HEK293 (cell line): ENCODE data around the gene PRR20D.
"Not testable (repeated sequence)": the region's sequence is repeated elsewhere in the genome, so short reads cannot be mapped to it uniquely, and the experiment has no call there.

ENCODE experiments used
- CTCF ChIA-PET: fragments of 350-600 bp; formaldehyde crosslinking; extraction: SDS; loops from one replicate; lab custom pipeline; 2021; ENCODE audit warnings: antibody characterized with exemption; lab: Yijun Ruan, JAX
- POLR2A ChIA-PET: fragments of 300-600 bp; formaldehyde crosslinking; extraction: SDS; loops from one replicate; lab custom pipeline; 2020; ENCODE audit warnings: antibody characterized with exemption, inconsistent platforms; lab: Yijun Ruan, JAX
- H3K27ac ChIP-seq: fragments of 200-500 bp; sonication (Bioruptor generic); 2 replicates; pipeline ENCODE4 v1.5.1; 2014; ENCODE audit warnings: low read depth, low read length, control low read depth, inconsistent platforms; ENCODE audit errors: extremely low read depth
- H3K36me3 ChIP-seq, 2 experiments: fragments of 200-500 bp in 1 of 2; sonication (Bioruptor generic) in 1 of 2; 1 replicate in 1 of 2; 2 replicates in 1 of 2; pipeline ENCODE4 v1.5.1; 2014 to 2017; ENCODE audit warnings: inconsistent platforms in 2 of 2, low read length in 2 of 2; ENCODE audit not compliant: control insufficient read depth in 2 of 2, insufficient read depth in 1 of 2
- H3K4me1 ChIP-seq: fragments of 200-500 bp; sonication (Bioruptor generic); 2 replicates; pipeline ENCODE4 v1.5.1; 2014; ENCODE audit warnings: mild to moderate bottlenecking, low read length, inconsistent platforms; ENCODE audit not compliant: control insufficient read depth, insufficient read depth
- H3K4me3 ChIP-seq: 2 replicates; pipeline ENCODE4 v1.5.1; 2011; ENCODE audit warnings: low read depth, mild to moderate bottlenecking, control low read depth, low read length, moderate library complexity
- H3K9me3 ChIP-seq: fragments of 200-500 bp; sonication (Bioruptor generic); 2 replicates; pipeline ENCODE4 v1.5.1; 2014; ENCODE audit warnings: low read depth, low read length, inconsistent platforms; ENCODE audit not compliant: control insufficient read depth, insufficient read depth
- GLI4 ChIP-seq: fragments of 450-650 bp; formaldehyde crosslinking; IDR thresholded peaks from 2 replicates; pipeline ENCODE4 v1.5.1; 2016; ENCODE audit warnings: missing biosample characterization, missing genetic modification characterization
- KLF1 ChIP-seq: fragments of 450-650 bp; formaldehyde crosslinking; IDR thresholded peaks from 2 replicates; pipeline ENCODE4 v1.5.1; 2016; ENCODE audit warnings: missing biosample characterization, missing genetic modification characterization
- KLF8 ChIP-seq: fragments of 450-650 bp; formaldehyde crosslinking; IDR thresholded peaks from 2 replicates; pipeline ENCODE4 v1.5.1; 2016; ENCODE audit warnings: missing biosample characterization, missing genetic modification characterization
- KLF9 ChIP-seq: fragments of 450-650 bp; formaldehyde crosslinking; IDR thresholded peaks from 2 replicates; pipeline ENCODE4 v1.5.1; 2016; ENCODE audit warnings: missing biosample characterization, missing genetic modification characterization, low read depth
- MZF1 ChIP-seq: fragments of 450-650 bp; formaldehyde crosslinking; IDR thresholded peaks from 2 replicates; pipeline ENCODE4 v1.5.1; 2017; ENCODE audit warnings: missing biosample characterization, missing genetic modification characterization, borderline replicate concordance
- SP7 ChIP-seq: fragments of 450-650 bp; formaldehyde crosslinking; IDR thresholded peaks from 2 replicates; pipeline ENCODE4 v1.5.1; 2016; ENCODE audit warnings: missing biosample characterization, missing genetic modification characterization
- ZBTB17 ChIP-seq: fragments of 450-650 bp; formaldehyde crosslinking; IDR thresholded peaks from 2 replicates; pipeline ENCODE4 v1.5.1; 2016; ENCODE audit warnings: missing biosample characterization, missing genetic modification characterization
- ZBTB20 ChIP-seq: fragments of 450-650 bp; formaldehyde crosslinking; IDR thresholded peaks from 2 replicates; pipeline ENCODE4 v1.5.1; 2016; ENCODE audit warnings: missing biosample characterization, missing genetic modification characterization
- ZFHX2 ChIP-seq: fragments of 450-650 bp; formaldehyde crosslinking; conservative IDR thresholded peaks from 2 replicates; pipeline ENCODE4 v1.5.1; 2016; ENCODE audit warnings: missing biosample characterization, missing genetic modification characterization
- ZFP41 ChIP-seq: fragments of 450-650 bp; formaldehyde crosslinking; IDR thresholded peaks from 2 replicates; pipeline ENCODE4 v1.5.1; 2016; ENCODE audit warnings: missing biosample characterization, missing genetic modification characterization, borderline replicate concordance
- ZNF146 ChIP-seq: fragments of 450-650 bp; formaldehyde crosslinking; IDR thresholded peaks from 2 replicates; pipeline ENCODE4 v1.5.1; 2016; ENCODE audit warnings: missing biosample characterization, missing genetic modification characterization
- ZNF148 ChIP-seq: fragments of 450-650 bp; formaldehyde crosslinking; IDR thresholded peaks from 2 replicates; pipeline ENCODE4 v1.5.0; 2017; ENCODE audit warnings: missing biosample characterization, missing genetic modification characterization, borderline replicate concordance
- ZNF155 ChIP-seq: fragments of 450-650 bp; formaldehyde crosslinking; IDR thresholded peaks from 2 replicates; pipeline ENCODE4 v1.5.1; 2016; ENCODE audit warnings: missing biosample characterization, missing genetic modification characterization
- ZNF174 ChIP-seq: fragments of 450-650 bp; formaldehyde crosslinking; IDR thresholded peaks from 2 replicates; pipeline ENCODE4 v1.5.0; 2017; ENCODE audit warnings: missing biosample characterization, mild to moderate bottlenecking, missing genetic modification characterization
- ZNF394 ChIP-seq: fragments of 450-650 bp; formaldehyde crosslinking; IDR thresholded peaks from 2 replicates; pipeline ENCODE4 v1.5.1; 2016; ENCODE audit warnings: missing biosample characterization, missing genetic modification characterization, mild to moderate bottlenecking, moderate library complexity, borderline replicate concordance
- ZNF416 ChIP-seq: fragments of 450-650 bp; formaldehyde crosslinking; IDR thresholded peaks from 2 replicates; pipeline ENCODE4 v1.5.1; 2016; ENCODE audit warnings: missing biosample characterization, missing genetic modification characterization
- ZNF426 ChIP-seq: fragments of 450-650 bp; formaldehyde crosslinking; IDR thresholded peaks from 2 replicates; pipeline ENCODE4 v1.5.1; 2017; ENCODE audit warnings: missing biosample characterization, missing genetic modification characterization, mild to moderate bottlenecking, inconsistent platforms, moderate library complexity
- ZNF473 ChIP-seq: fragments of 450-650 bp; formaldehyde crosslinking; IDR thresholded peaks from 2 replicates; pipeline ENCODE4 v1.5.1; 2017; ENCODE audit warnings: missing biosample characterization, missing genetic modification characterization
- ZNF561 ChIP-seq: fragments of 450-650 bp; IDR thresholded peaks from 2 replicates; pipeline ENCODE4 v1.5.1; 2018; ENCODE audit warnings: missing biosample characterization, missing genetic modification characterization, borderline replicate concordance
- ZNF624 ChIP-seq: fragments of 450-650 bp; formaldehyde crosslinking; IDR thresholded peaks from 2 replicates; pipeline ENCODE4 v1.5.1; 2017; ENCODE audit warnings: missing biosample characterization, missing genetic modification characterization
- ZNF776 ChIP-seq: fragments of 450-650 bp; formaldehyde crosslinking; IDR thresholded peaks from 2 replicates; pipeline ENCODE4 v1.5.0; 2017; ENCODE audit warnings: missing biosample characterization, missing genetic modification characterization, borderline replicate concordance
- TF ChIP-seq, protein P1 (sequence below): fragments of 450-650 bp; formaldehyde crosslinking; IDR thresholded peaks from 2 replicates; pipeline ENCODE4 v1.5.1; 2017; ENCODE audit warnings: missing biosample characterization, missing genetic modification characterization
- TF ChIP-seq, protein P2 (sequence below): fragments of 450-650 bp; formaldehyde crosslinking; IDR thresholded peaks from 2 replicates; pipeline ENCODE4 v1.5.1; 2016; ENCODE audit warnings: missing biosample characterization, missing genetic modification characterization

The PRR20D gene

DNA sequence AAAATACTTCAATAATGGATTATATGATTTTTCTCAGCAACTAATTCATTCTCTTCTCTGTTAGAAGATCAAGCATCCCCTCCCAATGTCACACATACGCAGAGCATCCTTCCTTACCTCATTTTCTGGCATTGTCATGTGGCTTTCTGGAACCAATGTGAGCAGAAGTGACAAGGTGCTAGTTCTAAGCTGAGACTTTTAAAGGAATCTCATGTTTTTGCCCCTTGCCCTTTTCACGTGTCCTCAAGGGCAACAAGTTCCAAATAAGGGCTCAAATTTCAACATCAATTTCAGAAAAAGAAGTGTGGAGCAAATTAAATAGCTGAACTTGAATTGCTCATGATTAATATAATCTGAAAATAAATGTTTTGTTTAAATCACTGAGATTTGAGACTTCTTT lies 24.3 kb upstream of the PRR20D start:
- POLR2A ChIA-PET: no interaction called here
- no peaks in the 10 kb centered on the region for H3K4me1 ChIP-seq
- H3K36me3 ChIP-seq: no peaks in the 10 kb centered on the region
- no peak for TF ChIP-seq KLF9
- TF ChIP-seq, all 188 proteins: peak for 0
- H3K9me3 ChIP-seq: no peaks in the 10 kb centered on the region
- no peak overlapping the region for H3K4me3 ChIP-seq
- CTCF ChIA-PET: no interaction called here
- H3K27ac ChIP-seq: no peak overlapping the region

GRCh38 chr13:57137585-57137984 lies 22.8 kb upstream of the PRR20D start:
- Histone ChIP-seq H3K9me3 (no peaks in the 10 kb centered on the region), H3K4me1 (no peaks in the 10 kb centered on the region), H3K27ac (no peak overlapping the region), H3K4me3 (no peak overlapping the region), H3K36me3 (no peaks in the 10 kb centered on the region)
- ChIA-PET CTCF (no interaction called here), POLR2A (no interaction called here)
- TF ChIP-seq ZNF416 (tag by site-specific recombination) (no peak), ZFP41 (tag by site-specific recombination) (no peak), KLF1 (tag by site-specific recombination) (no peak), SP7 (tag by site-specific recombination) (no peak), ZNF146 (no peak), ZBTB20 (no peak), ZNF624 (tag by site-specific recombination) (no peak), KLF8 (tag by site-specific recombination) (no peak), ZNF155 (tag by site-specific recombination) (no peak), ZNF148 (tag by site-specific recombination) (no peak), ZNF561 (no peak), ZBTB17 (no peak), ZFHX2 (tag by site-specific recombination) (no peak), ZNF776 (tag by site-specific recombination) (no peak), ZNF174 (tag by site-specific recombination) (no peak), ZNF426 (no peak), ZNF394 (tag by site-specific recombination) (no peak)
- TF ChIP-seq, protein P1, sequence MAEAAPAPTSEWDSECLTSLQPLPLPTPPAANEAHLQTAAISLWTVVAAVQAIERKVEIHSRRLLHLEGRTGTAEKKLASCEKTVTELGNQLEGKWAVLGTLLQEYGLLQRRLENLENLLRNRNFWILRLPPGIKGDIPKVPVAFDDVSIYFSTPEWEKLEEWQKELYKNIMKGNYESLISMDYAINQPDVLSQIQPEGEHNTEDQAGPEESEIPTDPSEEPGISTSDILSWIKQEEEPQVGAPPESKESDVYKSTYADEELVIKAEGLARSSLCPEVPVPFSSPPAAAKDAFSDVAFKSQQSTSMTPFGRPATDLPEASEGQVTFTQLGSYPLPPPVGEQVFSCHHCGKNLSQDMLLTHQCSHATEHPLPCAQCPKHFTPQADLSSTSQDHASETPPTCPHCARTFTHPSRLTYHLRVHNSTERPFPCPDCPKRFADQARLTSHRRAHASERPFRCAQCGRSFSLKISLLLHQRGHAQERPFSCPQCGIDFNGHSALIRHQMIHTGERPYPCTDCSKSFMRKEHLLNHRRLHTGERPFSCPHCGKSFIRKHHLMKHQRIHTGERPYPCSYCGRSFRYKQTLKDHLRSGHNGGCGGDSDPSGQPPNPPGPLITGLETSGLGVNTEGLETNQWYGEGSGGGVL: no peak

GRCh38 chr13:57138988-57139387 lies 21.4 kb upstream of the PRR20D start:
- ChIA-PET CTCF (no interaction called here), POLR2A (no interaction called here)
- Histone ChIP-seq H3K27ac (no peak overlapping the region), H3K4me3 (no peak overlapping the region), H3K9me3 (no peaks in the 10 kb centered on the region), H3K4me1 (no peaks in the 10 kb centered on the region), H3K36me3 (no peaks in the 10 kb centered on the region)
- TF ChIP-seq, protein P2, sequence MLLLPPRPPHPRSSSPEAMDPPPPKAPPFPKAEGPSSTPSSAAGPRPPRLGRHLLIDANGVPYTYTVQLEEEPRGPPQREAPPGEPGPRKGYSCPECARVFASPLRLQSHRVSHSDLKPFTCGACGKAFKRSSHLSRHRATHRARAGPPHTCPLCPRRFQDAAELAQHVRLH (tag by site-specific recombination): no peak
- TF ChIP-seq ZNF148 (tag by site-specific recombination): no peak
- no peak for TF ChIP-seq GLI4 (tag by site-specific recombination)
- no peak for TF ChIP-seq MZF1
- no peak for TF ChIP-seq ZNF473 (tag by site-specific recombination)

- H3K4me3 ChIP-seq, H3K9me3 ChIP-seq, H3K4me1 ChIP-seq, CTCF ChIA-PET, H3K27ac ChIP-seq, POLR2A ChIA-PET, H3K36me3 ChIP-seq: not testable (repeated sequence)
Observed at GRCh38 chr13:57139781-57140180, 20.7 kb upstream of the PRR20D start.
